SH-SY5Y (cell line): ENCODE data around the gene CCR5AS.

ENCODE experiments used
- GATA2 ChIP-seq: IDR thresholded peaks from 2 replicates; pipeline ENCODE4 v1.6.1; 2011; ENCODE audit warnings: mild to moderate bottlenecking, low read depth, low read length
- GATA3 ChIP-seq: IDR thresholded peaks from 2 replicates; pipeline ENCODE4 v1.6.1; 2011; ENCODE audit warnings: low read depth, mild to moderate bottlenecking, low read length, moderate library complexity

DNA sequence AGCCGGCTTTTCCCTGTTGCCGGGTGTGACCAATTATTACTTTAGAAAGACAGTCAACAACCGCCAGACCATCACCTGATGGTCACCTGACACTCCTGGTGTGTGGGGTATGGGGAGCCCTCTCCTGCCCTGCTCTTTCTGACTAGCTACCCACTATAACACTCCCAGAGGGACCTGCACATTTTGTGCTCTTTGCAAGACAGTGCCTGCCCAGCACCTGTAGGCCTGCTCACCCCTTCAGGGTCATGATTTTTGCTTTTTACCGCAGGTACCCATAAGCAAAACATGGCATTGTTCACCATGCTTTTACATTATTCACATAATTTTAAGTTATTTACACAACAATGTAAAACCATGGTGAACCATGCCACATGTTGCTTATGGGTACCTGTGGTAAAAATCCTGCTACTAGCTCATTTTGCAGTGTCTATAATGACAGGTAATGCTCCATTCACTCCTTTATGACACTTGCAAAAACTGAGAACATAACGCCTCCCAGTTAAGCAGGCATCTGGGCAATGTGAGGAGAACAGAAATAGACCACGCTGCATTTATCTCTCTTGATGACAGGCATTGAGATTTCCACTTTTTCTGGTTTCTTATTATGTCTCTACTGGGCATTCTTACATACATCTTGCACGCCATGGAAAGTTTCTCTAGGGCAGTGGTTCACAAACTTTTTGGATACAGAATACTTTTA is 10.1 kb upstream of the CCR5AS start:
- TF ChIP-seq GATA3 (no peak), GATA2 (no peak)
